ENCODE data around the gene CDC25A. TPM values are rescaled to one million over a fixed set of nuclear protein-coding genes. Genes with fewer than 3 reads are reported as not detected.

The CDC25A gene
- polyA plus RNA-seq, 2 of the 4 experiments (the other 2 are of a cell fraction), result 6.4 to 9.8 TPM

DNA sequence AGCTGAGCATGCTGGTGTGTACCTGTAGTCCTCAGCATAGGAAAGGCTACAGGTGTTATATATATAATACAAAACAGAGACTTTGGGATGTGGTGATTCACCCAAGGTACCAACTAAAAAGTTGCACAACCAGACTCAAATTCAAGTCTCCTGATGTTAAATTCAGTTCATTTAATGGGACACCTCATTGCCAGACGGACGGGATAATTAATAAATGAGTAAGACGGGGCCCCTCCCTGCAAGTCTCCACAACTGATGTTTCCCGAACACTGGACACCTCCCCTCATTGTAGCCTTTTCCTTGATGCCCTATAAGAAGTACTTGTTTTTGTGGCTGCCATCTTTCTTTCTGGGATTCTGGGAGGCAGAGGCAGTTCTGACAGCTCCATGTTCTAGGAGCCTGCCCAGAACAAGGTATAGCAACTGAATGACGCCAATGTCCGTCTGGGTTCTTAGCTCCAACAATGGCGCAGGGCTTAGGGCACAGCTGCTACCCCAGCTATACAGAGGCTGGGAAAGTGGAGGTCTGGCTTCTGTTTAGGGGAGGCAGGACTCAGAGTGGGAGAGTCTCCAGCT is 50.7 kb downstream of the CDC25A start (continued):
- TF ChIP-seq PHF8 (IDR thresholded peaks at IDR 0.05; ENCODE audit: borderline replicate concordance, low read depth), result no peak
- TF ChIP-seq BHLHE40 (IDR thresholded peaks at IDR 0.05; ENCODE audit: low read depth, low read length), result no peak
- TF ChIP-seq, protein P1, sequence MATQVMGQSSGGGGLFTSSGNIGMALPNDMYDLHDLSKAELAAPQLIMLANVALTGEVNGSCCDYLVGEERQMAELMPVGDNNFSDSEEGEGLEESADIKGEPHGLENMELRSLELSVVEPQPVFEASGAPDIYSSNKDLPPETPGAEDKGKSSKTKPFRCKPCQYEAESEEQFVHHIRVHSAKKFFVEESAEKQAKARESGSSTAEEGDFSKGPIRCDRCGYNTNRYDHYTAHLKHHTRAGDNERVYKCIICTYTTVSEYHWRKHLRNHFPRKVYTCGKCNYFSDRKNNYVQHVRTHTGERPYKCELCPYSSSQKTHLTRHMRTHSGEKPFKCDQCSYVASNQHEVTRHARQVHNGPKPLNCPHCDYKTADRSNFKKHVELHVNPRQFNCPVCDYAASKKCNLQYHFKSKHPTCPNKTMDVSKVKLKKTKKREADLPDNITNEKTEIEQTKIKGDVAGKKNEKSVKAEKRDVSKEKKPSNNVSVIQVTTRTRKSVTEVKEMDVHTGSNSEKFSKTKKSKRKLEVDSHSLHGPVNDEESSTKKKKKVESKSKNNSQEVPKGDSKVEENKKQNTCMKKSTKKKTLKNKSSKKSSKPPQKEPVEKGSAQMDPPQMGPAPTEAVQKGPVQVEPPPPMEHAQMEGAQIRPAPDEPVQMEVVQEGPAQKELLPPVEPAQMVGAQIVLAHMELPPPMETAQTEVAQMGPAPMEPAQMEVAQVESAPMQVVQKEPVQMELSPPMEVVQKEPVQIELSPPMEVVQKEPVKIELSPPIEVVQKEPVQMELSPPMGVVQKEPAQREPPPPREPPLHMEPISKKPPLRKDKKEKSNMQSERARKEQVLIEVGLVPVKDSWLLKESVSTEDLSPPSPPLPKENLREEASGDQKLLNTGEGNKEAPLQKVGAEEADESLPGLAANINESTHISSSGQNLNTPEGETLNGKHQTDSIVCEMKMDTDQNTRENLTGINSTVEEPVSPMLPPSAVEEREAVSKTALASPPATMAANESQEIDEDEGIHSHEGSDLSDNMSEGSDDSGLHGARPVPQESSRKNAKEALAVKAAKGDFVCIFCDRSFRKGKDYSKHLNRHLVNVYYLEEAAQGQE (IDR thresholded peaks at IDR 0.05), result no peak
- TF ChIP-seq EP300 (IDR thresholded peaks at IDR 0.05), result no peak
- no peak for TF ChIP-seq ZFP36 (IDR thresholded peaks at IDR 0.05; ENCODE audit: borderline replicate concordance, partially characterized antibody)
- no peak for TF ChIP-seq HOXB5 (CRISPR knock-in tag; IDR thresholded peaks at IDR 0.05)
- no peak for TF ChIP-seq KDM1A (IDR thresholded peaks at IDR 0.05; ENCODE audit: low read depth)
- TF ChIP-seq MAFK (IDR thresholded peaks at IDR 0.05; ENCODE audit: partially characterized antibody), result no peak

DNA sequence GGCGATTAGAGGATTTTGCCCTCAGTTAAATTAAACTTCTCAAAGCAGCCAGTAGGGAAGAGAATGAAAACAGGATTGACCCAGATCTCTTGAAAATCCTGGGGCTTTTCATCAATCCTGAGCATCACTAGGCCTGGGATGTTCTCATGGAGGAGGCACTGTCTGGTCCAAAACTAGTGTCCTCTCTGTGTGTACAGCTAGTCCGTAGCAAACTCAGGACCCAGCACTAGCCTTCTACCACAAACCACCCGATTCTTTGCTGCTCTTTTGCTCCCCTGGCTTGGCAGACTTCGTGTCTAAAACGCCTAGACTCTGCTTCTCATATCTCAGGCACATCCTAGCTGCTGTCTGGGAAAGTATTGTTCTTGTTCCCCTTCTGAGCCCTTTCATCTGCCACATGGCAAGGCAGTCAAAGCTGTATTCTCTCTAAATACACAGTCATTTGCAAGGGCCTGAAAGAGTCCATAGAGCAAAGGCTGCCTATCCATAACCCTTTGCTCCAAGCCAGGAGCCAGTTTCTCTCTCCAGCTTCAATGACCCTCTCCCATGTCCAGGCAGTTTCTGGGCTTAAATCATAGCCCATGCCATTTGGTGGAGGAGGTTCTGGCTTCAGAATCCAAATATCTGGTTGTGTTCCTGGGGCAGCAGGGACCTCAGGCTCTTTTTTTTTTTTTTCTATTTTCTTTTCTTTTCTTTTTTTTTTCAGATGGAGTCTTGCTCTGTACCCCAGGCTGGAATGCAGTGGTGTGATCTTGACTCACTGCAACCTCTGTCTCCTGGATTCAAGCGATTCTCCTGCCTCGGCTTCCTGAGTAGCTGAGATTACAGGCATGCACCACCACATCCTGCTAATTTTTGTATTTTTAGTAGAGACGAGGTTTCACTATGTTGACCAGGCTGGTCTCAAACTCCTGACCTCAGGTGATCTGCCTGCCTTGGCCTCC is 52.4 kb downstream of the CDC25A start:
- ChIA-PET CTCF (interaction anchor here (0.6 to 1.8 kb wide), 2 partner anchors 11 to 16 kb away, joined by 3 to 5 read pairs; no protein-coding TSS in a partner anchor), POLR2A (no interaction called here)
- no peak overlapping the region for H3K27ac ChIP-seq
- H3K4me2 ChIP-seq, result no peak overlapping the region
- FAIRE-seq (no peak), DNase-seq (ENCODE audit: low read depth in 1 of 2, low spot score in 1 of 2) (no peak), ATAC-seq (0 out of 6 replicates have a peak, but pooled peaks of 1 of the 2 experiments have one; percentile 19)
- no peak for TF ChIP-seq EHF (CRISPR knock-in tag; IDR thresholded peaks at IDR 0.05)
- TF ChIP-seq PHF8 (IDR thresholded peaks at IDR 0.05; ENCODE audit: borderline replicate concordance, low read depth), result no peak
- no peak for TF ChIP-seq NFE2L2 (conservative IDR thresholded peaks at IDR 0.05; ENCODE audit: low read length)
- TF ChIP-seq JUN (IDR thresholded peaks at IDR 0.05), result no peak
- TF ChIP-seq FOSB (CRISPR knock-in tag; IDR thresholded peaks at IDR 0.05), result no peak
- no peak for TF ChIP-seq KDM1A (IDR thresholded peaks at IDR 0.05; ENCODE audit: low read depth)
- TF ChIP-seq ZSCAN20 (CRISPR knock-in tag; IDR thresholded peaks at IDR 0.05), result no peak
- H3K4me3 ChIP-seq, result no peak overlapping the region
- H3K4me1 ChIP-seq, result no peaks in the 10 kb centered on the region
- no peaks in the 10 kb centered on the region for H3K9me3 ChIP-seq
- WGBS (ENCODE audit: missing lambda C conversion rate), result 65% methylated on average over 8 of the region's 8 CpGs

DNA sequence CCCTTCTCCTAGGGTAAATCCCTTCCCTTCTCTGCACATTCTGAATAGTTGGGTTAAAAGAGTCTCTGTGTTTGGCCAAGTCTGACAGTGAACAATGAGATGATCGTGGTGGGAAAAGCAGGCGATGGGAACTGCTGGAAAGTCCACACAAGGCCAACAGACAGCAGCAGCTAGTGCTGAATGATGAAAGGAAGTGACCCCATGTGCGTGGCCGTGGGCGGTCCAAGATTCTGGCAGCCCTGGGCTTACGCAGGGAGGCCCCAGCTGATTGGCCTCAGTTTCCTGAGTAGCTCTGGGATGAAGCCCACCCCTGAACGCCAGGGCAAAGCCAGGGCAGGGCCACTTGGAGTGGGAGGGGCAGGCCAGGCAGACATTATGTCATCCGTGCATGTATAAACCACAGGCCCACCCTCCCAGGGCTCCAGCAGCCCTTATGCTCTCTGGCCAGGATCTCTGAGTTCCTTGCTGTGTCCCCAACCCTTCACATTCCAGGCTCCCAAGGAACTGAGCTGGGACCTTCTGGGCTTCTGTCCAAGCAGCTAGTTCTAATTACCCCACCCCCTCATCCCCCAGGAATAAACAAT is 57.8 kb downstream of the CDC25A start:
- Histone ChIP-seq H3K4me1 (no peaks in the 10 kb centered on the region), H3K4me3 (no peak overlapping the region), H3K4me2 (no peak overlapping the region), H3K9me3 (no peaks in the 10 kb centered on the region), H3K27ac (no peak overlapping the region)
- 72% methylated on average over 8 of the region's 8 CpGs for WGBS (ENCODE audit: missing lambda C conversion rate)
- ChIA-PET POLR2A (no interaction called here), CTCF (no interaction called here)
- TF ChIP-seq HOXB5 (CRISPR knock-in tag; IDR thresholded peaks at IDR 0.05) (no peak), POLR2AphosphoS2 (conservative IDR thresholded peaks at IDR 0.05; ENCODE audit: low read length) (no peak), MYC (IDR thresholded peaks at IDR 0.05; ENCODE audit: borderline replicate concordance, low read length) (no peak), KDM1A (IDR thresholded peaks at IDR 0.05; ENCODE audit: low read depth) (no peak), POLR2A (IDR thresholded peaks at IDR 0.05; ENCODE audit: low read length) (no peak), HOXB13 (CRISPR knock-in tag; IDR thresholded peaks at IDR 0.05; ENCODE audit: low read depth) (no peak), CHD4 (IDR thresholded peaks at IDR 0.05; ENCODE audit: borderline replicate concordance) (no peak), KDM5A (IDR thresholded peaks at IDR 0.05) (no peak), FOXS1 (CRISPR knock-in tag; IDR thresholded peaks at IDR 0.05) (no peak), ZFP36 (IDR thresholded peaks at IDR 0.05; ENCODE audit: borderline replicate concordance, partially characterized antibody) (no peak)
- TF ChIP-seq, protein P1 (IDR thresholded peaks at IDR 0.05), result no peak
- TF ChIP-seq, protein P2, sequence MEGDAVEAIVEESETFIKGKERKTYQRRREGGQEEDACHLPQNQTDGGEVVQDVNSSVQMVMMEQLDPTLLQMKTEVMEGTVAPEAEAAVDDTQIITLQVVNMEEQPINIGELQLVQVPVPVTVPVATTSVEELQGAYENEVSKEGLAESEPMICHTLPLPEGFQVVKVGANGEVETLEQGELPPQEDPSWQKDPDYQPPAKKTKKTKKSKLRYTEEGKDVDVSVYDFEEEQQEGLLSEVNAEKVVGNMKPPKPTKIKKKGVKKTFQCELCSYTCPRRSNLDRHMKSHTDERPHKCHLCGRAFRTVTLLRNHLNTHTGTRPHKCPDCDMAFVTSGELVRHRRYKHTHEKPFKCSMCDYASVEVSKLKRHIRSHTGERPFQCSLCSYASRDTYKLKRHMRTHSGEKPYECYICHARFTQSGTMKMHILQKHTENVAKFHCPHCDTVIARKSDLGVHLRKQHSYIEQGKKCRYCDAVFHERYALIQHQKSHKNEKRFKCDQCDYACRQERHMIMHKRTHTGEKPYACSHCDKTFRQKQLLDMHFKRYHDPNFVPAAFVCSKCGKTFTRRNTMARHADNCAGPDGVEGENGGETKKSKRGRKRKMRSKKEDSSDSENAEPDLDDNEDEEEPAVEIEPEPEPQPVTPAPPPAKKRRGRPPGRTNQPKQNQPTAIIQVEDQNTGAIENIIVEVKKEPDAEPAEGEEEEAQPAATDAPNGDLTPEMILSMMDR (IDR thresholded peaks at IDR 0.05), result no peak
- TF ChIP-seq, protein P3, sequence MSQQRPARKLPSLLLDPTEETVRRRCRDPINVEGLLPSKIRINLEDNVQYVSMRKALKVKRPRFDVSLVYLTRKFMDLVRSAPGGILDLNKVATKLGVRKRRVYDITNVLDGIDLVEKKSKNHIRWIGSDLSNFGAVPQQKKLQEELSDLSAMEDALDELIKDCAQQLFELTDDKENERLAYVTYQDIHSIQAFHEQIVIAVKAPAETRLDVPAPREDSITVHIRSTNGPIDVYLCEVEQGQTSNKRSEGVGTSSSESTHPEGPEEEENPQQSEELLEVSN (IDR thresholded peaks at IDR 0.05; ENCODE audit: borderline replicate concordance, low read depth), result no peak
- DNase-seq (ENCODE audit: low read depth in 1 of 2, low spot score in 1 of 2) (no peak), FAIRE-seq (no peak), ATAC-seq (no peak; a peak in 1 of 6 replicates)
